H1 (cell line): ENCODE data around the gene ATP23. TPM values are rescaled to one million over a fixed set of nuclear protein-coding genes. Genes with fewer than 3 reads are reported as not detected.

Experiments
- CTCF ChIA-PET: fragments of 300-600 bp; sonication (Branson Sonifier 250); formaldehyde crosslinking; loops from one replicate; lab custom pipeline; 2021; ENCODE audit not compliant: partially characterized antibody; lab: Charles Lee
- POLR2A ChIA-PET: fragments of 300-600 bp; sonication (Branson Sonifier 250); formaldehyde crosslinking; loops from one replicate; lab custom pipeline; 2021; ENCODE audit warnings: inconsistent platforms; ENCODE audit not compliant: partially characterized antibody; lab: Charles Lee
- DNase-seq, 2 experiments: peaks; one replicate each; pipeline versions ENCODE4 v3.0.0 to v3.0.0-alpha.2; 2010 to 2022; ENCODE audit warnings: low spot score in 2 of 2, low read depth in 1 of 2, mixed read lengths in 1 of 2
- FAIRE-seq: peaks from 2 replicates; lab custom pipeline; 2011; peaks lifted over from hg19 to GRCh38; lab: Jason Lieb, UNC
- H2AFZ ChIP-seq: 2 replicates; pipeline ENCODE4 v1.8.1; 2012; ENCODE audit warnings: low read length, inconsistent platforms
- H2AK5ac ChIP-seq: 2 replicates; pipeline ENCODE4 v1.6.1; 2013; ENCODE audit warnings: low read depth, low read length
- H2BK120ac ChIP-seq: replicated peaks from 2 replicates; pipeline ENCODE3; 2013; ENCODE audit warnings: low read depth, low read length, inconsistent platforms
- H2BK12ac ChIP-seq: 2 replicates; pipeline ENCODE4 v1.6.1; 2013; ENCODE audit warnings: low read depth, low read length
- H2BK15ac ChIP-seq: 2 replicates; pipeline ENCODE4 v1.6.1; 2013; ENCODE audit warnings: low read length
- H2BK20ac ChIP-seq: 2 replicates; pipeline ENCODE4 v1.6.1; 2013; ENCODE audit warnings: low read length
- H2BK5ac ChIP-seq: 2 replicates; pipeline ENCODE4 v1.6.1; 2013; ENCODE audit warnings: low read depth, low read length
- H3K14ac ChIP-seq: 2 replicates; pipeline ENCODE4 v1.6.1; 2013; ENCODE audit warnings: inconsistent platforms; ENCODE audit not compliant: insufficient read length
- H3K18ac ChIP-seq: 2 replicates; pipeline ENCODE4 v1.6.1; 2013; ENCODE audit warnings: low read length; ENCODE audit errors: extremely low read depth
- H3K23ac ChIP-seq: 2 replicates; pipeline ENCODE4 v1.6.1; 2013; ENCODE audit warnings: inconsistent platforms; ENCODE audit not compliant: insufficient read length
- H3K23me2 ChIP-seq: 2 replicates; pipeline ENCODE4 v1.6.1; 2013; ENCODE audit warnings: low read depth, low read length
- H3K27ac ChIP-seq: 2 replicates; pipeline ENCODE4 v1.6.1; 2011; ENCODE audit warnings: low read depth, low read length, inconsistent platforms
- H3K27me3 ChIP-seq, 4 experiments: replicated peaks in 1 of 4; 1 replicate in 1 of 4; 2 replicates in 3 of 4; pipeline versions ENCODE4 v1.6.1 to v1.8.1; 2011 to 2013; ENCODE audit warnings: low read length in 3 of 4, mild to moderate bottlenecking in 3 of 4, inconsistent platforms in 2 of 4, mixed read lengths in 2 of 4, moderate library complexity in 1 of 4; ENCODE audit not compliant: control insufficient read depth in 3 of 4, insufficient read depth in 3 of 4; ENCODE audit errors: extremely low read depth in 1 of 4
- H3K36me3 ChIP-seq, 4 experiments: 2 replicates each; pipeline versions ENCODE4 v1.6.1 to v1.8.1; 2011 to 2013; ENCODE audit warnings: mild to moderate bottlenecking in 4 of 4, low read length in 3 of 4, moderate library complexity in 2 of 4, control low read depth in 1 of 4, inconsistent platforms in 1 of 4; ENCODE audit not compliant: insufficient read depth in 4 of 4, control insufficient read depth in 2 of 4
- H3K4ac ChIP-seq: replicated peaks from 2 replicates; pipeline ENCODE3; 2013; ENCODE audit warnings: low read length, low read depth, mixed read lengths, inconsistent platforms; ENCODE audit not compliant: insufficient read length
- H3K4me1 ChIP-seq, 4 experiments: replicated peaks in 1 of 4; 1 replicate in 1 of 4; 2 replicates in 3 of 4; pipeline versions ENCODE4 v1.6.1 to v1.8.1; 2011 to 2013; ENCODE audit warnings: low read length in 3 of 4, inconsistent platforms in 2 of 4, mixed read lengths in 1 of 4; ENCODE audit not compliant: insufficient read depth in 4 of 4, control insufficient read depth in 3 of 4
- H3K4me2 ChIP-seq, 2 experiments: 2 replicates each; pipeline versions ENCODE4 v1.6.1 to v1.8.1; 2011 to 2013; ENCODE audit warnings: low read depth in 2 of 2, low read length in 2 of 2, control low read depth in 1 of 2, inconsistent platforms in 1 of 2, mild to moderate bottlenecking in 1 of 2; ENCODE audit not compliant: insufficient read depth in 1 of 2
- H3K4me3 ChIP-seq, 4 experiments: fragments of 200-600, 300-600 bp in 1 of 4; sonication (generic), shearing (Covaris generic), sonication (Bioruptor Twin) in 1 of 4; 2 replicates each; pipeline versions ENCODE4 v1.5.1 to v1.8.1; 2011 to 2016; ENCODE audit warnings: low read length in 4 of 4, low read depth in 3 of 4, control low read depth in 2 of 4, inconsistent platforms in 2 of 4, mild to moderate bottlenecking in 2 of 4, mixed read lengths in 1 of 4, moderate library complexity in 1 of 4; ENCODE audit not compliant: insufficient read depth in 2 of 4; ENCODE audit errors: extremely low read depth in 1 of 4
- H3K56ac ChIP-seq: replicated peaks from 2 replicates; pipeline ENCODE3; 2013; ENCODE audit warnings: low read depth, mild to moderate bottlenecking, mixed read lengths, low read length, inconsistent platforms; ENCODE audit not compliant: insufficient read length
- H3K79me1 ChIP-seq: 2 replicates; pipeline ENCODE4 v1.6.1; 2013; ENCODE audit warnings: low read depth, low read length, control low read depth
- H3K79me2 ChIP-seq, 2 experiments: 2 replicates each; pipeline versions ENCODE4 v1.6.1 to v1.8.1; 2012 to 2013; ENCODE audit warnings: low read length in 2 of 2, mild to moderate bottlenecking in 2 of 2, inconsistent platforms in 1 of 2; ENCODE audit not compliant: insufficient read depth in 2 of 2, control insufficient read depth in 1 of 2
- H3K9ac ChIP-seq, 4 experiments: replicated peaks in 1 of 4; 1 replicate in 1 of 4; 2 replicates in 3 of 4; pipeline versions ENCODE4 v1.6.1 to v1.8.1; 2011 to 2013; ENCODE audit warnings: low read depth in 3 of 4, low read length in 3 of 4, control low read depth in 2 of 4, mild to moderate bottlenecking in 2 of 4, moderate library complexity in 2 of 4, inconsistent platforms in 1 of 4; ENCODE audit errors: extremely low read depth in 1 of 4
- H3K9me3 ChIP-seq, 2 experiments: 2 replicates each; pipeline versions ENCODE4 v1.6.1 to v1.8.1; 2012 to 2013; ENCODE audit warnings: mild to moderate bottlenecking in 2 of 2, moderate library complexity in 2 of 2, control low read depth in 1 of 2, inconsistent platforms in 1 of 2, low read depth in 1 of 2, low read length in 1 of 2, mixed read lengths in 1 of 2; ENCODE audit not compliant: insufficient read depth in 2 of 2
- H4K20me1 ChIP-seq, 2 experiments: replicated peaks in 1 of 2; 2 replicates each; pipeline versions ENCODE3 to v1.8.1; 2011 to 2013; ENCODE audit warnings: inconsistent platforms in 2 of 2, low read length in 2 of 2, mild to moderate bottlenecking in 1 of 2; ENCODE audit not compliant: insufficient read depth in 2 of 2, control insufficient read depth in 1 of 2
- H4K5ac ChIP-seq: 2 replicates; pipeline ENCODE4 v1.6.1; 2013; ENCODE audit warnings: low read length, low read depth, mixed read lengths, inconsistent platforms; ENCODE audit not compliant: insufficient read length
- H4K8ac ChIP-seq: 2 replicates; pipeline ENCODE4 v1.8.0; 2013; ENCODE audit warnings: mild to moderate bottlenecking, moderate library complexity, low read length, inconsistent platforms; ENCODE audit not compliant: insufficient read depth; ENCODE audit errors: extremely low read depth
- H4K91ac ChIP-seq: replicated peaks from 2 replicates; pipeline ENCODE3; 2013; ENCODE audit warnings: low read length, mixed read lengths, inconsistent platforms; ENCODE audit not compliant: insufficient read length
- KDM5A ChIP-seq: fragments of 200-600 bp; IDR thresholded peaks from 2 replicates; pipeline ENCODE4 v1.7.1; 2012; ENCODE audit warnings: mild to moderate bottlenecking, low read length, inconsistent platforms, mixed read lengths
- POLR2A ChIP-seq, 2 experiments: IDR thresholded peaks; 1 replicate in 1 of 2; 2 replicates in 1 of 2; pipeline ENCODE4 v1.6.1; 2011; ENCODE audit warnings: low read depth in 2 of 2, low read length in 2 of 2, mild to moderate bottlenecking in 2 of 2; ENCODE audit errors: control extremely low read depth in 1 of 2
- POU5F1 ChIP-seq: IDR thresholded peaks from 2 replicates; pipeline ENCODE4 v1.6.1; 2011; ENCODE audit warnings: low read depth, mild to moderate bottlenecking, low read length, moderate library complexity
- RAD21 ChIP-seq, 2 experiments: IDR thresholded peaks in 1 of 2; conservative IDR thresholded peaks in 1 of 2; 2 replicates each; pipeline ENCODE4 v1.6.1; 2011; ENCODE audit warnings: low read depth in 2 of 2, low read length in 2 of 2, improper control_type of control experiment in 1 of 2, inconsistent platforms in 1 of 2, mild to moderate bottlenecking in 1 of 2, moderate library complexity in 1 of 2
- SIN3A ChIP-seq, 2 experiments: IDR thresholded peaks in 1 of 2; conservative IDR thresholded peaks in 1 of 2; 2 replicates each; pipeline ENCODE4 v1.6.1; 2011 to 2012; ENCODE audit warnings: low read length in 2 of 2, improper control_type of control experiment in 1 of 2, low read depth in 1 of 2, mild to moderate bottlenecking in 1 of 2
- SIRT6 ChIP-seq: IDR thresholded peaks from one replicate; pipeline ENCODE4 v1.7.1; 2012; ENCODE audit warnings: low read length, inconsistent platforms
- SP1 ChIP-seq: IDR thresholded peaks from 2 replicates; pipeline ENCODE4 v1.6.1; 2011; ENCODE audit warnings: low read depth, low read length
- SRF ChIP-seq: IDR thresholded peaks from 2 replicates; pipeline ENCODE4 v1.6.1; 2011; ENCODE audit warnings: mild to moderate bottlenecking, low read depth, low read length, moderate library complexity
- USF2 ChIP-seq: IDR thresholded peaks from 2 replicates; pipeline ENCODE4 v1.6.1; 2011; ENCODE audit warnings: low read length, improper control_type of control experiment
- YY1 ChIP-seq: IDR thresholded peaks from 2 replicates; pipeline ENCODE4 v1.6.1; 2011; ENCODE audit warnings: low read depth, mild to moderate bottlenecking, low read length
- ZNF274 ChIP-seq: IDR thresholded peaks from 2 replicates; pipeline ENCODE4 v1.7.0; 2012; ENCODE audit warnings: low read length, borderline replicate concordance; ENCODE audit errors: extremely low read depth
- WGBS, 2 experiments: shearing (Covaris generic) in 1 of 2; methylation state at CpG; one replicate each; pipeline versions ENCODE4 v1.1.6 to v1.1.7; 2013 to 2015; ENCODE audit warnings: low lambda C conversion rate in 2 of 2, mixed read lengths in 2 of 2, inconsistent platforms in 1 of 2, low coverage in 1 of 2, missing lambda C conversion rate in 1 of 2; ENCODE audit not compliant: insufficient replicate concordance in 2 of 2, insufficient coverage in 1 of 2, insufficient read length in 1 of 2; ENCODE audit errors: extremely low coverage in 1 of 2, missing lambda C conversion rate in 1 of 2; 5-methylcytosine and 5-hydroxymethylcytosine counted together
- polyA plus RNA-seq, 7 experiments: library from polyadenylated mRNA; depleted of rRNA in 3 of 7; stranded (reverse) in 5 of 7; unstranded in 2 of 7; fragments of >200 nt in 5 of 7; fragments of 200-250 nt in 2 of 7; gene quantifications; 1 replicate in 5 of 7; 2 replicates in 1 of 7; 4 replicates in 1 of 7; pipeline versions ENCODE4 v1.2.1 to v1.2.3, GENCODE V29; 2011 to 2013; ENCODE audit warnings: missing spikeins in 2 of 7, mixed read lengths in 2 of 7
- total RNA-seq: library from RNA; stranded (reverse); fragmentation: NEBNext Ultra II Directional; extraction: Animal tissue kit (Norgen Biotek cat#: 25700); gene quantifications from 2 replicates; pipeline ENCODE4 v1.2.1, GENCODE V29; 2021

Gene ATP23
- total and polyA plus RNA-seq, 2 of the 8 experiments (the other 6 are each of a cell fraction or from before 2014, with no cell fraction given) = 10.2 to 13.5 TPM

- Histone ChIP-seq H2BK15ac (no peak overlapping the region), H3K56ac (no peak overlapping the region), H4K5ac (no peak overlapping the region), H4K91ac (no peak overlapping the region), H2AFZ (no peak overlapping the region), H3K23me2 (no peaks in the 10 kb centered on the region), H3K27me3 (no peaks in the 10 kb centered on the region), H3K23ac (no peak overlapping the region), H2BK5ac (no peak overlapping the region), H3K9me3 (peaks cover 23% of the 10 kb centered on the region in 2 experiments), H2BK120ac (no peak overlapping the region), H3K27ac (no peak overlapping the region), H2AK5ac (no peak overlapping the region), H3K4me1 (no peaks in the 10 kb centered on the region), H3K4me3 (no peak overlapping the region), H2BK20ac (no peak overlapping the region), H3K18ac (no peak overlapping the region), H3K4me2 (no peak overlapping the region), H3K9ac (no peak overlapping the region), H3K79me1 (no peaks in the 10 kb centered on the region), H3K79me2 (no peaks in the 10 kb centered on the region), H3K4ac (no peak overlapping the region), H3K14ac (no peak overlapping the region), H4K20me1 (no peaks in the 10 kb centered on the region), H3K36me3 (no peaks in the 10 kb centered on the region), H2BK12ac (no peak overlapping the region), H4K8ac (no peak overlapping the region)
- no peak for FAIRE-seq
- WGBS, 2 experiments = 86% methylated on average over 3 of the region's 3 CpGs; no CpG with 5 or more reads in 1 of the 2 experiments
- ChIA-PET POLR2A (no interaction called here), CTCF (interaction anchor here (1.1 to 1.4 kb wide), 4 partner anchors 11 to 450 kb away, joined by 3 to 4 read pairs (median 3); no protein-coding TSS in a partner anchor)
- DNase-seq = no peak
- no peak for TF ChIP-seq USF2
- TF ChIP-seq SIRT6 = no peak
- TF ChIP-seq SRF = no peak
- TF ChIP-seq POU5F1 = no peak
- no peak for TF ChIP-seq SP1
- no peak for TF ChIP-seq SIN3A (conservative IDR thresholded peaks at IDR 0.05 in 1 of 2, IDR thresholded peaks at IDR 0.05 in 1 of 2; ENCODE audit: low read depth in 1 of 2, low read length in 2 of 2)
- no peak for TF ChIP-seq KDM5A
- TF ChIP-seq RAD21 (IDR thresholded peaks at IDR 0.05 in 1 of 2, conservative IDR thresholded peaks at IDR 0.05 in 1 of 2; ENCODE audit: low read depth in 2 of 2, low read length in 2 of 2) = no peak
- TF ChIP-seq ZNF274 = no peak
- TF ChIP-seq YY1 = no peak
- no peak for TF ChIP-seq POLR2A (IDR thresholded peaks at IDR 0.05; ENCODE audit: control extremely low read depth in 1 of 2, low read depth in 2 of 2, low read length in 2 of 2)
Measured at GRCh38 chr12:57993834-57994233, 52.5 kb downstream of the ATP23 start.
